ENCODE measurements around the gene CRYBG3. TPM values are rescaled to one million over a fixed set of nuclear protein-coding genes. Genes with fewer than 3 reads are reported as not detected.

The CRYBG3 gene
- total RNA-seq, 1 donor from 2014 or later, result 13.5 TPM

DNA sequence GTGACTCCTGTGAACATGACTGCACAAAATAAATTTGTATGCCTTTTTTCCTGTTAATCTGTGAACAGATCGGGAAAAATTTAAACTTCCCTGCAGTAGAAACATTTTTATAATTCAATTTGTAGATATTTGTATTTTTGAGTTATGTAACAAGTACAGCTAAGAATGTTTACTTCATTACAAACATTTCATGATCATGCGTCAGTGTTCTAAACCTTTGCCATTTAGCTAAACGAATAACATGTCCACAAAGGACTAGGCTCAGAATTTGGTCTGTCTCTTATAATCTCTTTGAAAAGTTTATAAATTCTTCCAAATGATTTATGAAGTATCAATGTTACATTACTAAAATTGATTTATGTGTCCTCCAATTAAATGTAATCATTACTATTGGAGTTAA lies 17.3 kb upstream of the CRYBG3 start:
- no peaks in the 10 kb centered on the region for H3K4me1 Mint-ChIP-seq (ENCODE audit: unreplicated experiment)
- H3K27me3 Mint-ChIP-seq, result peaks cover 4% of the 10 kb centered on the region
- no peak overlapping the region for H3K27ac Mint-ChIP-seq
- TF ChIP-seq, protein P1, sequence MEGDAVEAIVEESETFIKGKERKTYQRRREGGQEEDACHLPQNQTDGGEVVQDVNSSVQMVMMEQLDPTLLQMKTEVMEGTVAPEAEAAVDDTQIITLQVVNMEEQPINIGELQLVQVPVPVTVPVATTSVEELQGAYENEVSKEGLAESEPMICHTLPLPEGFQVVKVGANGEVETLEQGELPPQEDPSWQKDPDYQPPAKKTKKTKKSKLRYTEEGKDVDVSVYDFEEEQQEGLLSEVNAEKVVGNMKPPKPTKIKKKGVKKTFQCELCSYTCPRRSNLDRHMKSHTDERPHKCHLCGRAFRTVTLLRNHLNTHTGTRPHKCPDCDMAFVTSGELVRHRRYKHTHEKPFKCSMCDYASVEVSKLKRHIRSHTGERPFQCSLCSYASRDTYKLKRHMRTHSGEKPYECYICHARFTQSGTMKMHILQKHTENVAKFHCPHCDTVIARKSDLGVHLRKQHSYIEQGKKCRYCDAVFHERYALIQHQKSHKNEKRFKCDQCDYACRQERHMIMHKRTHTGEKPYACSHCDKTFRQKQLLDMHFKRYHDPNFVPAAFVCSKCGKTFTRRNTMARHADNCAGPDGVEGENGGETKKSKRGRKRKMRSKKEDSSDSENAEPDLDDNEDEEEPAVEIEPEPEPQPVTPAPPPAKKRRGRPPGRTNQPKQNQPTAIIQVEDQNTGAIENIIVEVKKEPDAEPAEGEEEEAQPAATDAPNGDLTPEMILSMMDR (conservative IDR thresholded peaks at IDR 0.05), result no peak
- H3K9me3 Mint-ChIP-seq, result no peaks in the 10 kb centered on the region
- no peak for DNase-seq (ENCODE audit: extremely low spot score, unreplicated experiment)
- no peaks in the 10 kb centered on the region for H3K36me3 Mint-ChIP-seq
- H3K4me3 Mint-ChIP-seq, result no peak overlapping the region

DNA sequence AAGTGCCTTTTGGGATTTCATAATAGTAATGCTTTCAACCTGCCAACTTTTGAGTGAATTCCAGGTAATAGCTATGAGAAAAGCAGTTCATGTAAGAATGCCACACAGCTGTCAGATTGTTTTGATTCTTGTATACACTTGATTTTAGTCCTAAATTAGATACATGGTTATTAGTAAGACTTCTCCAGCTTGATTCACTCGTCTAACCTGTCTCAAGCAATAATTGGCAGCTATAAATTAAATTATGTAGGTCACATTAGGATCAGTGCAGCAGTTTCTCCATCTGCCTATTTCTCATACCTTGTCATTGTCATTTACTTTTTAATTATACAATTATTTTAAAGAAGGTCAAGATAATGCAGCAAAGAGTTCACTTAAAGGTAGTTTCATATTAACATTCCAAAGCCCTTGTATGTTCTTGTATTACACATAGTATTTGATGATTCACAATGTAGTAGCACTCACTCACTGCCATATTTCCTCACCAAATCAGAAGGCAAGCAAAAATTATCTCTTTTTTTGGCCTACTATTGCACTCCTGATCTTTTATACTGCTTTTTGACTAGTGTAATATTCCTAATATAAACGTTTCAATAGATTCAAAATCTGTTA lies 10.9 kb upstream of the CRYBG3 start:
- H3K27me3 Mint-ChIP-seq, result peaks cover 8% of the 10 kb centered on the region
- no peak for DNase-seq (ENCODE audit: extremely low spot score, unreplicated experiment)
- H3K36me3 Mint-ChIP-seq, result no peaks in the 10 kb centered on the region
- H3K4me1 Mint-ChIP-seq (ENCODE audit: unreplicated experiment), result no peaks in the 10 kb centered on the region
- H3K4me3 Mint-ChIP-seq, result no peak overlapping the region
- TF ChIP-seq, protein P1 (conservative IDR thresholded peaks at IDR 0.05), result no peak
- H3K27ac Mint-ChIP-seq, result no peak overlapping the region
- H3K9me3 Mint-ChIP-seq, result no peaks in the 10 kb centered on the region

DNA sequence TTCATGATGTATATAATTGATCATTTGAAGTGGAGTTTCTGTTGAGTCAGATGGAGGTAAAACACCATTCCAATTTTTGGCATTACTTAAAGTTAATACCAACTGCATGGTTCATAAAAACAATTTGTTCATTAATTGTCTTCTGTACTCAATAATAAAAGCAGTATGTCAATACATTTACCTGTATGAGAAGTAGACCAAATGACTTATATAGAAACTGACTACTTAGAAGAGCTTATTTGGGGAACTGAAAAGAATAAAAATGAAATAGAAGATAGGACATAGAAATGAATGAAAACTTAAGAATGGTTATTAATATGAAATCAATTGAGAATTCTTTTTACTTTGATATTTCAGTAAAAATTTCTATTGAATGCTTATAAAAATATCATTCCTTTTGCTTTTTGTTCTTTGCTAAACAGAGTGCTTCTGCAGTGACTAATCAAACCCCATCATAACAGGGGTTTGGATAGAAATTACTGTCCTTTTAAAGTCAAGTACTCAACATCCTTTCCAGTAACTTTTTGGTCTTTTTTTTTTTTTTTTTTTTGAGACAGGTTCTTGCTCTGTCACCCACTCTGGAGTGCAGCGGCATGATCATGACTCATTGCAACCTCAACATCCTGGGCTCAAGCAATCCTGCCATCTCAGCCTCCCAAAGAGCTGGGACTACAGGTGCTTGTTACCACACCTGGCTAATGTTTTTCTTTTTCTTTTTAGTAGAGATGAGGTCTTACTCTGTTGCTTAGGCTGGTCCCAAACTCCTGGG lies 6.5 kb upstream of the CRYBG3 start:
- Mint-ChIP-seq H3K27ac (no peak overlapping the region), H3K36me3 (no peaks in the 10 kb centered on the region), H3K4me3 (no peak overlapping the region), H3K27me3 (peaks cover 31% of the 10 kb centered on the region), H3K9me3 (no peaks in the 10 kb centered on the region), H3K4me1 (ENCODE audit: unreplicated experiment) (peaks cover 4% of the 10 kb centered on the region)
- TF ChIP-seq, protein P1 (conservative IDR thresholded peaks at IDR 0.05), result no peak
- DNase-seq (ENCODE audit: extremely low spot score, unreplicated experiment), result no peak

DNA sequence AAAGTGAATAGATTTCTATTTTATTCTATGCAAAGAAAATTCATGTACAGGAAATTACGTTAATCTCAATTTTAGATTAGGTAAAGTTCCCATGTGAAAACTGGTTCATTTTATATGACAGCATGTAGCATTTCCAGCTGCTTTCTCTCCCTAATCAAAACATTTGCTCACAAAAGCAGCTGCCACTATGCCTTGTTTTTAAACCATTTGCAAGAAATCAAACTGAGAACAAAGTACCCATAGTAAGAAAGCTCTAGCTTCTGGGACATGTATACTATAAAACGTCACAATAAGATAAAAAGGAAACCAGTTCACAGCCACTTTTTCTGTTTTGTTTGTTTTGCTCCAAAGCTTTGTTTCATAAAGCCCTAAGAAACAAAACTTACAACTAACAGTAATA lies 5.0 kb upstream of the CRYBG3 start:
- DNase-seq (ENCODE audit: extremely low spot score, unreplicated experiment), result no peak
- H3K9me3 Mint-ChIP-seq, result no peaks in the 10 kb centered on the region
- H3K27me3 Mint-ChIP-seq, result peaks cover 43% of the 10 kb centered on the region
- TF ChIP-seq, protein P1 (conservative IDR thresholded peaks at IDR 0.05), result no peak
- H3K4me3 Mint-ChIP-seq, result no peak overlapping the region
- H3K4me1 Mint-ChIP-seq (ENCODE audit: unreplicated experiment), result peaks cover 10% of the 10 kb centered on the region
- H3K27ac Mint-ChIP-seq, result no peak overlapping the region
- no peaks in the 10 kb centered on the region for H3K36me3 Mint-ChIP-seq

DNA sequence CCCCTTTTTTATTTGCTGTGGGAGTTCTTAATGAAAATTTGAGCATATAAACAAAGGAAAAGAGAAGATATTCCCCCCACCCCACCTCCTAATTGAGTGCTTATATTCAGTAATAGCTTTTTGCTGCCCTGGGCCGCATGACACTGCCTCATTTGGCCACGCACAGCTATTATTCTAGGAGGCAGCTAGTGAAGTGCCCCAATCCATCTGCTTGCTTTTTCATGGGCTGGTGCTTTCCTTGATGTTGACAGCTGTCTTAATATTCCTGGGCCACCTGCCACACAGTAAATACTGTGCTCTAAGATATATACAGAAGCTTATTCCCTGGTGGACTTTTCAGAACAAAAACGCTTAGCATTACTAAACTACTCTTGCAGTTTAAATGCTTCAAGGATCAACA lies 3.8 kb upstream of the CRYBG3 start:
- Mint-ChIP-seq H3K27me3 (peaks cover 50% of the 10 kb centered on the region), H3K4me1 (ENCODE audit: unreplicated experiment) (peaks cover 12% of the 10 kb centered on the region), H3K9me3 (no peaks in the 10 kb centered on the region), H3K36me3 (no peaks in the 10 kb centered on the region), H3K4me3 (no peak overlapping the region), H3K27ac (no peak overlapping the region)
- DNase-seq (ENCODE audit: extremely low spot score, unreplicated experiment), result no peak
- TF ChIP-seq, protein P1 (conservative IDR thresholded peaks at IDR 0.05), result no peak
